OCI-LY1 (cell line): ENCODE data around the gene RSBN1L.

Experiments
- EZH2 ChIP-seq: fragments of 200-600 bp; sonication (generic), shearing (Covaris generic); IDR thresholded peaks from 2 replicates; pipeline ENCODE4 v1.8.0; 2017; ENCODE audit warnings: borderline replicate concordance, mixed run types, mild to moderate bottlenecking, antibody characterized with exemption, low read length, moderate library complexity, mixed read lengths
- TF ChIP-seq, protein P1 (sequence below): fragments of 200-600 bp; sonication (generic), shearing (Covaris generic); IDR thresholded peaks from 2 replicates; pipeline ENCODE4 v1.5.1; 2017; ENCODE audit warnings: mild to moderate bottlenecking, antibody characterized with exemption, low read length, moderate library complexity, mixed read lengths

DNA sequence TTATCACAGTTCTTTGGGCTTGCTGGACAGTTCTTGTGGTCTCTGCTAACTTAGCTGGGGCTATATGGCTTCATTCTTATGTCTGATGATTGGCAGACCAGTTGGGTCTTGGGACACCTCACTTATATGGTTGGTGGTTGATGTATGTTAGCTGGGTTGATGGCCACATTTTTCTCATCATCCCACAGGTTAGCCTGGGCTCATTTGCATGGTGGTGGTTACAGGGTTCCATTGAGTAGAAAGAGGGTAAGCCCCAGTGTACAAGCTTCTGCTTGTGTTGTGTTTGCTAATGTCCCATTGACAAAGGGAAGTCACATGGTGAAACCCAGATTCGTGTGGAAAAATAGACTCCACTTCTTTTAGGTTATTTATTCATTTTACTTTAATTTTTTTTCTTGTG, 61.3 kb downstream of the RSBN1L start:
- TF ChIP-seq, protein P1, sequence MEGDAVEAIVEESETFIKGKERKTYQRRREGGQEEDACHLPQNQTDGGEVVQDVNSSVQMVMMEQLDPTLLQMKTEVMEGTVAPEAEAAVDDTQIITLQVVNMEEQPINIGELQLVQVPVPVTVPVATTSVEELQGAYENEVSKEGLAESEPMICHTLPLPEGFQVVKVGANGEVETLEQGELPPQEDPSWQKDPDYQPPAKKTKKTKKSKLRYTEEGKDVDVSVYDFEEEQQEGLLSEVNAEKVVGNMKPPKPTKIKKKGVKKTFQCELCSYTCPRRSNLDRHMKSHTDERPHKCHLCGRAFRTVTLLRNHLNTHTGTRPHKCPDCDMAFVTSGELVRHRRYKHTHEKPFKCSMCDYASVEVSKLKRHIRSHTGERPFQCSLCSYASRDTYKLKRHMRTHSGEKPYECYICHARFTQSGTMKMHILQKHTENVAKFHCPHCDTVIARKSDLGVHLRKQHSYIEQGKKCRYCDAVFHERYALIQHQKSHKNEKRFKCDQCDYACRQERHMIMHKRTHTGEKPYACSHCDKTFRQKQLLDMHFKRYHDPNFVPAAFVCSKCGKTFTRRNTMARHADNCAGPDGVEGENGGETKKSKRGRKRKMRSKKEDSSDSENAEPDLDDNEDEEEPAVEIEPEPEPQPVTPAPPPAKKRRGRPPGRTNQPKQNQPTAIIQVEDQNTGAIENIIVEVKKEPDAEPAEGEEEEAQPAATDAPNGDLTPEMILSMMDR: no peak
- TF ChIP-seq EZH2: no peak
